GM23248 (cell line): ENCODE measurements around the gene TRPM3. TPM values are rescaled to one million over a fixed set of nuclear protein-coding genes. Genes with fewer than 3 reads are reported as not detected.
A peak's percentile ranks its signal among the peaks of the same experiment; 100 is the strongest.

ENCODE experiments used
- DNase-seq: peaks from one replicate; pipeline ENCODE4 v3.0.0-alpha.2; 2015
- H2AFZ ChIP-seq: fragments of 200-600 bp; sonication (generic); 2 replicates; pipeline ENCODE4 v1.6.1; 2016; ENCODE audit warnings: antibody characterized with exemption
- H3F3A ChIP-seq: fragments of 200-600 bp; sonication (generic); 2 replicates; pipeline ENCODE4 v1.6.1; 2016; ENCODE audit warnings: mild to moderate bottlenecking, antibody characterized with exemption, mixed run types; ENCODE audit not compliant: insufficient read depth
- H3K27ac ChIP-seq: fragments of 200-600 bp; sonication (generic); 2 replicates; pipeline ENCODE4 v1.5.1; 2016; ENCODE audit warnings: mild to moderate bottlenecking
- H3K27me3 ChIP-seq: fragments of 200-600 bp; sonication (generic); replicated peaks from 2 replicates; pipeline ENCODE4 v1.6.1; 2016; ENCODE audit warnings: mild to moderate bottlenecking; ENCODE audit not compliant: insufficient read depth
- H3K36me3 ChIP-seq: fragments of 200-600 bp; sonication (generic); 2 replicates; pipeline ENCODE4 v1.6.1; 2016; ENCODE audit warnings: low read depth, mild to moderate bottlenecking
- H3K4me1 ChIP-seq: fragments of 200-600 bp; sonication (generic); 2 replicates; pipeline ENCODE4 v1.6.1; 2016; ENCODE audit warnings: mild to moderate bottlenecking; ENCODE audit not compliant: insufficient read depth
- H3K4me2 ChIP-seq: fragments of 200-600 bp; sonication (generic); one replicate; pipeline ENCODE4 v1.6.1; 2016; ENCODE audit warnings: mild to moderate bottlenecking; ENCODE audit not compliant: unreplicated experiment
- H3K4me3 ChIP-seq: fragments of 200-600 bp; sonication (generic); 2 replicates; pipeline ENCODE4 v1.5.1; 2016; ENCODE audit warnings: mild to moderate bottlenecking
- H3K79me2 ChIP-seq: fragments of 200-600 bp; sonication (generic); 2 replicates; pipeline ENCODE4 v1.6.1; 2016; ENCODE audit warnings: mild to moderate bottlenecking; ENCODE audit not compliant: insufficient read depth
- H3K9ac ChIP-seq: fragments of 200-600 bp; sonication (generic); 2 replicates; pipeline ENCODE4 v1.6.1; 2016; ENCODE audit warnings: mild to moderate bottlenecking
- H3K9me2 ChIP-seq: fragments of 200-600 bp; sonication (generic); 2 replicates; pipeline ENCODE4 v1.6.1; 2016; ENCODE audit warnings: mixed run types, mild to moderate bottlenecking, moderate library complexity; ENCODE audit not compliant: insufficient read depth
- H3K9me3 ChIP-seq: fragments of 200-600 bp; sonication (generic); one replicate; pipeline ENCODE4 v1.6.1; 2017; ENCODE audit warnings: low read depth
- H4K20me1 ChIP-seq: fragments of 200-600 bp; sonication (generic); 2 replicates; pipeline ENCODE4 v1.6.0; 2016; ENCODE audit not compliant: insufficient read depth
- EZH2 ChIP-seq: fragments of 200-600 bp; sonication (generic); IDR thresholded peaks from 2 replicates; pipeline ENCODE4 v1.6.1; 2018; ENCODE audit warnings: antibody characterized with exemption, mild to moderate bottlenecking; ENCODE audit not compliant: insufficient read depth, poor library complexity, severe bottlenecking
- EZH2phosphoT487 ChIP-seq: fragments of 200-600 bp; sonication (generic); IDR thresholded peaks from 2 replicates; pipeline ENCODE4 v1.6.1; 2018; ENCODE audit warnings: antibody characterized with exemption, moderate library complexity, mild to moderate bottlenecking, low read depth; ENCODE audit not compliant: insufficient read depth
- WGBS, 2 experiments: methylation state at CpG; one replicate each; pipeline ENCODE4 v1.1.6; 2015 to 2017; ENCODE audit warnings: low lambda C conversion rate in 2 of 2, low coverage in 1 of 2; ENCODE audit errors: missing lambda C conversion rate in 2 of 2; 5-methylcytosine and 5-hydroxymethylcytosine counted together
- in situ Hi-C: fragments of 300-500 bp; cut with MboI; formaldehyde crosslinking; loops from 2 replicates; pipeline ENCODE4 v1.15.0; 2020
- polyA plus RNA-seq: library from polyadenylated mRNA; unstranded; fragments of >200 nt; fragmentation: Nextera tagmentation; extraction: Ambion mirVana; gene quantifications from 2 replicates; pipeline ENCODE4 v1.2.1, GENCODE V29; 2016
- total RNA-seq: library from RNA; depleted of rRNA; stranded (reverse); fragments of >200 nt; shearing (Covaris generic); gene quantifications from 2 replicates; pipeline ENCODE4 v1.2.3, GENCODE V29; 2014

Gene TRPM3
- total and polyA plus RNA-seq, 2 experiments from 2014 or later: not detected

- no peak overlapping the region for H3K4me3 ChIP-seq
- TF ChIP-seq EZH2phosphoT487: no peak
- TF ChIP-seq EZH2: no peak
- H3K9me2 ChIP-seq: no peaks in the 10 kb centered on the region
- H3F3A ChIP-seq: no peaks in the 10 kb centered on the region
- H3K9ac ChIP-seq: no peak overlapping the region
- no peak overlapping the region for H3K27ac ChIP-seq
- no peaks in the 10 kb centered on the region for H3K36me3 ChIP-seq
- no peaks in the 10 kb centered on the region for H3K9me3 ChIP-seq
- DNase-seq: no peak
- in situ Hi-C loops: no loop called here
- WGBS, 2 experiments: 86 to 88% methylated on average over 3 of the region's 3 CpGs
- H3K27me3 ChIP-seq: no peaks in the 10 kb centered on the region
- no peaks in the 10 kb centered on the region for H3K4me1 ChIP-seq
- no peak overlapping the region for H2AFZ ChIP-seq
- H3K4me2 ChIP-seq: no peak overlapping the region
- H3K79me2 ChIP-seq: no peaks in the 10 kb centered on the region
- no peaks in the 10 kb centered on the region for H4K20me1 ChIP-seq
Measured at GRCh38 chr9:70511858-70512257, 609.6 kb downstream of the TRPM3 start.

- H3K79me2 ChIP-seq: no peaks in the 10 kb centered on the region
- H3K4me1 ChIP-seq: no peaks in the 10 kb centered on the region
- no peaks in the 10 kb centered on the region for H3K9me3 ChIP-seq
- in situ Hi-C loops: no loop called here
- H3K36me3 ChIP-seq: no peaks in the 10 kb centered on the region
- H3F3A ChIP-seq: no peaks in the 10 kb centered on the region
- TF ChIP-seq EZH2phosphoT487: no peak
- TF ChIP-seq EZH2: no peak
- no peak overlapping the region for H3K4me2 ChIP-seq
- no peak overlapping the region for H2AFZ ChIP-seq
- no peak overlapping the region for H3K9ac ChIP-seq
- peak; percentile 45 for DNase-seq
- H3K9me2 ChIP-seq: no peaks in the 10 kb centered on the region
- 63 to 77% methylated on average over 3 of the region's 3 CpGs for WGBS, 2 experiments
- H3K4me3 ChIP-seq: no peak overlapping the region
- H3K27me3 ChIP-seq: no peaks in the 10 kb centered on the region
- H3K27ac ChIP-seq: no peak overlapping the region
- H4K20me1 ChIP-seq: no peaks in the 10 kb centered on the region
Measured at GRCh38 chr9:70510157-70510770, 611.2 kb downstream of the TRPM3 start.

GRCh38 chr9:70506159-70506558 is 615.3 kb downstream of the TRPM3 start:
- Histone ChIP-seq H3K27me3 (no peaks in the 10 kb centered on the region), H3K4me1 (no peaks in the 10 kb centered on the region), H3K27ac (no peak overlapping the region), H3K4me3 (no peak overlapping the region), H3K9me2 (no peaks in the 10 kb centered on the region), H3F3A (no peaks in the 10 kb centered on the region), H4K20me1 (no peaks in the 10 kb centered on the region), H3K4me2 (no peak overlapping the region), H3K79me2 (no peaks in the 10 kb centered on the region), H3K36me3 (no peaks in the 10 kb centered on the region), H3K9ac (no peak overlapping the region), H3K9me3 (no peaks in the 10 kb centered on the region), H2AFZ (no peak overlapping the region)
- 68 to 73% methylated on average over 2 of the region's 2 CpGs for WGBS, 2 experiments
- in situ Hi-C loops: loop anchor here (10.0 kb wide), 1 partner anchor 89 kb away; no protein-coding TSS in a partner anchor
- no peak for TF ChIP-seq EZH2
- no peak for TF ChIP-seq EZH2phosphoT487
- peak; percentile 29 for DNase-seq

DNA sequence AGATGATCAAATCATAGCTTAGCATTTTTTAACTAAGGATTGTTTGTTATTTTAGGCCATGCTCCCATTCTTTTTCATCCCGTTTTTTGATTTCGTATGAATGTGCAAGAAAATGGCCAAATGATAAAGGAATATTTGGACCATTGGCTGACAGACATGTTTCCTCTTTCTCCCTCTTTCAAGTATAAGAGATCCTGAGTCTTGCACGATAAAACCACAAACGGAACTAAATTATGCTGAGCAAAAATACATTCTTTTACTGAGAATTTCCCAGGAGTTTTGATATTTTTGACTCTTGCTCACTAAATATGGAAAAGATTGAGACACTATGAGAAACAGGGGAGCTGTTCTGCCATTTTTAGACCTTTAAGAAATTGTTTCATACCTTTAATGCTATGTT is 616.6 kb downstream of the TRPM3 start:
- in situ Hi-C loops: loop anchor here (10.0 kb wide), 1 partner anchor 90 kb away; no protein-coding TSS in a partner anchor
- 70 to 78% methylated on average over 4 of the region's 4 CpGs for WGBS, 2 experiments
- Histone ChIP-seq H2AFZ (peak overlapping the region; percentile 17), H3K9me3 (no peaks in the 10 kb centered on the region), H3K9me2 (no peaks in the 10 kb centered on the region), H3K4me3 (no peak overlapping the region), H3K4me1 (no peaks in the 10 kb centered on the region), H3K4me2 (no peak overlapping the region), H3K36me3 (no peaks in the 10 kb centered on the region), H4K20me1 (no peaks in the 10 kb centered on the region), H3K79me2 (no peaks in the 10 kb centered on the region), H3K9ac (no peak overlapping the region), H3K27ac (no peak overlapping the region), H3K27me3 (no peaks in the 10 kb centered on the region), H3F3A (no peaks in the 10 kb centered on the region)
- DNase-seq: no peak
- TF ChIP-seq EZH2phosphoT487: no peak
- no peak for TF ChIP-seq EZH2
